ENCODE data around the gene KRT1. TPM values are rescaled to one million over a fixed set of nuclear protein-coding genes. Genes with fewer than 3 reads are reported as not detected.

The KRT1 gene
- total RNA-seq, 3 donors from 2014 or later (not counting 1 experiment from before 2014, with no cell fraction given) = 0.27 to 1.8 TPM; not detected in 1

- no peaks in the 10 kb centered on the region for H3K36me3 ChIP-seq (ENCODE audit: control insufficient read depth, insufficient read depth, low read length)
- H3K27me3 Mint-ChIP-seq (ENCODE audit: low read depth in 2 of 2) = peaks cover 5 to 10% of the 10 kb centered on the region in 2 donors
- 94% methylated on average over 3 of the region's 3 CpGs for WGBS (ENCODE audit: insufficient coverage)
- intact Hi-C loops (cut with micrococcal nuclease) = no loop called here
- H3K36me3 Mint-ChIP-seq = no peaks in the 10 kb centered on the region
- H3K4me3 Mint-ChIP-seq = no peak overlapping the region
- peaks cover 2% of the 10 kb centered on the region for H3K27me3 ChIP-seq (ENCODE audit: control insufficient read depth, insufficient read depth, low read length)
- H3K4me1 Mint-ChIP-seq = peaks cover 23 to 26% of the 10 kb centered on the region in 2 donors
- no peak overlapping the region for H3K4me3 ChIP-seq (ENCODE audit: low read length)
- H3K27ac ChIP-seq (ENCODE audit: low read length) = no peak overlapping the region
- TF ChIP-seq CTCF (IDR thresholded peaks at IDR 0.05) = no peak
- no peaks in the 10 kb centered on the region for H3K9me3 Mint-ChIP-seq
- H3K4me1 ChIP-seq (ENCODE audit: control insufficient read depth, insufficient read depth, low read length) = peaks cover 12% of the 10 kb centered on the region
- H3K9me3 ChIP-seq (ENCODE audit: control insufficient read depth, insufficient read depth, low read length) = no peaks in the 10 kb centered on the region
- no peak overlapping the region for H3K27ac Mint-ChIP-seq
- DNase-seq (no peak), ATAC-seq (no peak)
Measured at GRCh38 chr12:52695039-52695438, 14.8 kb upstream of the KRT1 start.

- WGBS (ENCODE audit: insufficient coverage) = no CpG with 5 or more reads among the region's 6 CpGs
- DNase-seq = no peak
- no peak for TF ChIP-seq CTCF (IDR thresholded peaks at IDR 0.05)
- peaks cover 4% of the 10 kb centered on the region for H3K27me3 ChIP-seq (ENCODE audit: control insufficient read depth, insufficient read depth, low read length)
- intact Hi-C loops (cut with micrococcal nuclease) = no loop called here
- no peak overlapping the region for H3K4me3 ChIP-seq (ENCODE audit: low read length)
- ATAC-seq = no peak
- no peaks in the 10 kb centered on the region for H3K36me3 Mint-ChIP-seq
- H3K4me3 Mint-ChIP-seq = no peak overlapping the region
- H3K4me1 ChIP-seq (ENCODE audit: control insufficient read depth, insufficient read depth, low read length) = peaks cover 12% of the 10 kb centered on the region
- H3K9me3 Mint-ChIP-seq = no peaks in the 10 kb centered on the region
- no peak overlapping the region for H3K27ac Mint-ChIP-seq
- H3K9me3 ChIP-seq (ENCODE audit: control insufficient read depth, insufficient read depth, low read length) = no peaks in the 10 kb centered on the region
- peaks cover 23 to 30% of the 10 kb centered on the region in 2 donors for H3K4me1 Mint-ChIP-seq
- H3K27me3 Mint-ChIP-seq (ENCODE audit: low read depth in 2 of 2) = peaks cover 0 to 12% of the 10 kb centered on the region in 2 donors
- no peak overlapping the region for H3K27ac ChIP-seq (ENCODE audit: low read length)
- H3K36me3 ChIP-seq (ENCODE audit: control insufficient read depth, insufficient read depth, low read length) = no peaks in the 10 kb centered on the region
Measured at GRCh38 chr12:52694151-52694550, 13.9 kb upstream of the KRT1 start.

GRCh38 chr12:52693261-52693660 lies 13.1 kb upstream of the KRT1 start:
- Histone ChIP-seq H3K36me3 (ENCODE audit: control insufficient read depth, insufficient read depth, low read length) (no peaks in the 10 kb centered on the region), H3K4me1 (ENCODE audit: control insufficient read depth, insufficient read depth, low read length) (peaks cover 12% of the 10 kb centered on the region), H3K4me3 (ENCODE audit: low read length) (no peak overlapping the region), H3K27ac (ENCODE audit: low read length) (no peak overlapping the region), H3K27me3 (ENCODE audit: control insufficient read depth, insufficient read depth, low read length) (peaks cover 7% of the 10 kb centered on the region), H3K9me3 (ENCODE audit: control insufficient read depth, insufficient read depth, low read length) (no peaks in the 10 kb centered on the region)
- no peak overlapping the region for H3K27ac Mint-ChIP-seq
- H3K4me3 Mint-ChIP-seq = peak overlapping the region; percentile 54
- no peak for TF ChIP-seq CTCF (IDR thresholded peaks at IDR 0.05)
- DNase-seq (no peak), ATAC-seq (no peak)
- no peaks in the 10 kb centered on the region for H3K9me3 Mint-ChIP-seq
- H3K36me3 Mint-ChIP-seq = no peaks in the 10 kb centered on the region
- peaks cover 24 to 38% of the 10 kb centered on the region in 2 donors for H3K4me1 Mint-ChIP-seq
- H3K27me3 Mint-ChIP-seq (ENCODE audit: low read depth in 2 of 2) = peaks cover 0 to 19% of the 10 kb centered on the region in 2 donors
- WGBS (ENCODE audit: insufficient coverage) = 64% methylated on average over 5 of the region's 5 CpGs
- intact Hi-C loops (cut with micrococcal nuclease) = no loop called here

- Histone ChIP-seq H3K36me3 (ENCODE audit: control insufficient read depth, insufficient read depth, low read length) (no peaks in the 10 kb centered on the region), H3K27me3 (ENCODE audit: control insufficient read depth, insufficient read depth, low read length) (peaks cover 7% of the 10 kb centered on the region), H3K9me3 (ENCODE audit: control insufficient read depth, insufficient read depth, low read length) (no peaks in the 10 kb centered on the region), H3K4me1 (ENCODE audit: control insufficient read depth, insufficient read depth, low read length) (peaks cover 20% of the 10 kb centered on the region), H3K4me3 (ENCODE audit: low read length) (no peak overlapping the region), H3K27ac (ENCODE audit: low read length) (no peak overlapping the region)
- intact Hi-C loops (cut with micrococcal nuclease) = no loop called here
- peak overlapping the region; percentile 54 for H3K4me3 Mint-ChIP-seq
- WGBS (ENCODE audit: insufficient coverage) = 95% methylated on average over 8 of the region's 8 CpGs
- H3K27me3 Mint-ChIP-seq (ENCODE audit: low read depth in 2 of 2) = peaks cover 0 to 22% of the 10 kb centered on the region in 2 donors
- TF ChIP-seq CTCF (IDR thresholded peaks at IDR 0.05) = no peak
- DNase-seq = no peak
- H3K36me3 Mint-ChIP-seq = no peaks in the 10 kb centered on the region
- no peak overlapping the region for H3K27ac Mint-ChIP-seq
- ATAC-seq = no peak
- H3K9me3 Mint-ChIP-seq = no peaks in the 10 kb centered on the region
- peaks cover 34 to 48% of the 10 kb centered on the region in 2 donors for H3K4me1 Mint-ChIP-seq
Measured at GRCh38 chr12:52692254-52692653, 12.0 kb upstream of the KRT1 start.
